C4-2B (cell line): ENCODE measurements around the gene AK3.

Source experiments
- ZFX ChIP-seq: fragments of 450-650 bp; IDR thresholded peaks from 2 replicates; pipeline ENCODE4 v1.6.1; 2017
- TF ChIP-seq, protein P1 (sequence below): fragments of 450-650 bp; conservative IDR thresholded peaks from 2 replicates; pipeline ENCODE4 v1.5.1; 2017; ENCODE audit warnings: mild to moderate bottlenecking

DNA sequence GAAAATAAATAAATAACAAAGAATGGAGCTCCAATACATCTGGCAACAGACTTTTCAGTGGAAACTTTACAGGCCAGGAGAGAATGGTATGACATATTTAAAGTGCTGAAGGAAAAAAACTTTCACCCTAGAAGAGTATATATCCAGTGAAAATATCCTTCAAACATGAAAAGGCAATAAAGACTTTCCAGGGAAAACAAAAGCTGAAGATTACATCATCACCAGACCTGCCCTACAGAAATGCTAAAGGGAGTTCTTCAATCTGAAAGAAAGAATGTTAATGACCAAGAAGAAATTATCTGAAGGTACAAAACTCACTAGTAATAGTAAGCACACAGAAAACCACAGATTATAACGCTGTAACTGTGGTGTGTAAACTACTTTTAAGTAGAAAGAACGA lies 43.4 kb upstream of the AK3 start:
- TF ChIP-seq, protein P1, sequence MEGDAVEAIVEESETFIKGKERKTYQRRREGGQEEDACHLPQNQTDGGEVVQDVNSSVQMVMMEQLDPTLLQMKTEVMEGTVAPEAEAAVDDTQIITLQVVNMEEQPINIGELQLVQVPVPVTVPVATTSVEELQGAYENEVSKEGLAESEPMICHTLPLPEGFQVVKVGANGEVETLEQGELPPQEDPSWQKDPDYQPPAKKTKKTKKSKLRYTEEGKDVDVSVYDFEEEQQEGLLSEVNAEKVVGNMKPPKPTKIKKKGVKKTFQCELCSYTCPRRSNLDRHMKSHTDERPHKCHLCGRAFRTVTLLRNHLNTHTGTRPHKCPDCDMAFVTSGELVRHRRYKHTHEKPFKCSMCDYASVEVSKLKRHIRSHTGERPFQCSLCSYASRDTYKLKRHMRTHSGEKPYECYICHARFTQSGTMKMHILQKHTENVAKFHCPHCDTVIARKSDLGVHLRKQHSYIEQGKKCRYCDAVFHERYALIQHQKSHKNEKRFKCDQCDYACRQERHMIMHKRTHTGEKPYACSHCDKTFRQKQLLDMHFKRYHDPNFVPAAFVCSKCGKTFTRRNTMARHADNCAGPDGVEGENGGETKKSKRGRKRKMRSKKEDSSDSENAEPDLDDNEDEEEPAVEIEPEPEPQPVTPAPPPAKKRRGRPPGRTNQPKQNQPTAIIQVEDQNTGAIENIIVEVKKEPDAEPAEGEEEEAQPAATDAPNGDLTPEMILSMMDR, result no peak
- TF ChIP-seq ZFX, result no peak
